ENCODE results near the gene SULT4A1. TPM values are rescaled to one million over a fixed set of nuclear protein-coding genes. Genes with fewer than 3 reads are reported as not detected.
"Not testable (repeated sequence)": the region's sequence is repeated elsewhere in the genome, so short reads cannot be mapped to it uniquely, and the experiment has no call there.

Gene SULT4A1
- 0.49 TPM in 1 of 2 replicates, not detected in the other for total RNA-seq (ENCODE audit: low replicate concordance)

GRCh38 chr22:43862074-43862881 lies at the start of gene SULT4A1:
SULT4A1 (minus strand) TSS chr22:43862513; CDS start chr22:43862382, 131 bp downstream.
- no peak for TF ChIP-seq CTCF (IDR thresholded peaks at IDR 0.05; ENCODE audit: insufficient read depth, low read length)
- DNase-seq (ENCODE audit: low read depth) = peak; percentile 17
- H3K4me3 ChIP-seq (ENCODE audit: low read depth, low read length) = peak within 1 kb of the TSS; percentile 60

GRCh38 chr22:43911351-43911750 lies 49.0 kb upstream of the SULT4A1 start:
- TF ChIP-seq CTCF (IDR thresholded peaks at IDR 0.05; ENCODE audit: insufficient read depth, low read length) = no peak
- DNase-seq (ENCODE audit: low read depth) = no peak
- H3K4me3 ChIP-seq (ENCODE audit: low read depth, low read length) = no peak overlapping the region

GRCh38 chr22:43910178-43910695 lies 47.9 kb upstream of the SULT4A1 start:
- DNase-seq (ENCODE audit: low read depth) = no peak
- no peak overlapping the region for H3K4me3 ChIP-seq (ENCODE audit: low read depth, low read length)
- TF ChIP-seq CTCF (IDR thresholded peaks at IDR 0.05; ENCODE audit: insufficient read depth, low read length) = no peak

GRCh38 chr22:43909708-43910107 lies 47.4 kb upstream of the SULT4A1 start:
- H3K4me3 ChIP-seq (ENCODE audit: low read depth, low read length) = no peak overlapping the region
- no peak for DNase-seq (ENCODE audit: low read depth)
- no peak for TF ChIP-seq CTCF (IDR thresholded peaks at IDR 0.05; ENCODE audit: insufficient read depth, low read length)

- TF ChIP-seq CTCF (IDR thresholded peaks at IDR 0.05; ENCODE audit: insufficient read depth, low read length) = no peak
- no peak for DNase-seq (ENCODE audit: low read depth)
These were observed 43.4 kb upstream of the SULT4A1 start for GRCh38 chr22:43905681-43906080.

GRCh38 chr22:43904412-43904811 lies 42.1 kb upstream of the SULT4A1 start:
- TF ChIP-seq CTCF (IDR thresholded peaks at IDR 0.05; ENCODE audit: insufficient read depth, low read length) = peak; percentile 21
- not testable (repeated sequence) for H3K4me3 ChIP-seq (ENCODE audit: low read depth, low read length); DNase-seq (ENCODE audit: low read depth)

More at GRCh38 chr22:43905681-43906080, 43.4 kb upstream of the SULT4A1 start:
- no peak overlapping the region for H3K4me3 ChIP-seq (ENCODE audit: low read depth, low read length)

GRCh38 chr22:43903033-43903432 lies 40.7 kb upstream of the SULT4A1 start:
- DNase-seq (ENCODE audit: low read depth) = not testable (repeated sequence)

More at GRCh38 chr22:43903033-43903432, 40.7 kb upstream of the SULT4A1 start:
- not testable (repeated sequence) for H3K4me3 ChIP-seq (ENCODE audit: low read depth, low read length)
